Pancreas (tissue), 10 donors: ENCODE results near the gene REEP6. TPM values are rescaled to one million over a fixed set of nuclear protein-coding genes. Genes with fewer than 3 reads are reported as not detected.
"Not testable (repeated sequence)": the region's sequence is repeated elsewhere in the genome, so short reads cannot be mapped to it uniquely, and the experiment has no call there.

Experiments
- ATAC-seq, 4 donors: fragments of 200-7000 bp; cut with Tn5 transposase; one replicate each; pipeline versions ENCODE4 v1.8.0 to v1.9.1; 2020; ENCODE audit warnings: mild to moderate bottlenecking in 4 of 4, moderate library complexity in 4 of 4
- DNase-seq, 6 donors: peaks; one replicate each; pipeline ENCODE4 v3.0.0-alpha.2; 2020
- FAIRE-seq: peaks from 2 replicates; lab custom pipeline; 2012; peaks lifted over from hg19 to GRCh38; lab: Jason Lieb, UNC
- H3K27ac ChIP-seq, 4 donors: fragments of 200-600 bp; sonication (generic); 1 replicate in 3 of 4; 2 replicates in 1 of 4; pipeline versions ENCODE4 v1.5.0 to v1.8.0; 2020
- H3K27me3 ChIP-seq, 4 donors: fragments of 200-600 bp; one replicate each; pipeline ENCODE4 v1.8.0; 2021
- H3K36me3 ChIP-seq, 3 donors: fragments of 200-600 bp; sonication (generic) in 1 of 3; one replicate each; pipeline versions ENCODE4 v1.5.0 to v1.8.0; 2020 to 2021
- H3K4me1 ChIP-seq, 3 donors: fragments of 200-600 bp; one replicate each; pipeline ENCODE4 v1.8.0; 2021
- H3K4me3 ChIP-seq, 4 donors: fragments of 200-600 bp; sonication (generic) in 2 of 4; one replicate each; pipeline versions ENCODE4 v1.5.0 to v1.8.0; 2020 to 2021
- H3K9me3 ChIP-seq, 4 donors: fragments of 200-600 bp; one replicate each; pipeline ENCODE4 v1.8.0; 2021
- CTCF ChIP-seq, 4 donors: fragments of 200-600 bp; sonication (generic) in 3 of 4; IDR thresholded peaks; one replicate each; pipeline versions ENCODE4 v1.5.0 to v1.8.0; 2021; ENCODE audit warnings: antibody characterized with exemption in 4 of 4
- WGBS, 2 donors: extraction: QIAGEN DNeasy Blood & Tissue Kit; methylation state at CpG; one replicate each; pipeline ENCODE4 v1.1.7; 2013; 5-methylcytosine and 5-hydroxymethylcytosine counted together
- intact Hi-C, 3 donors: fragments of 100-400 bp; cut with DNase I; formaldehyde crosslinking; loops; one replicate each; pipeline versions ENCODE4 v1.11.1 to v1.14.2; 2022
- polyA plus RNA-seq, 2 donors: library from polyadenylated mRNA; stranded (reverse); fragments of 200-250 nt; gene quantifications; one replicate each; pipeline ENCODE4 v1.2.3, GENCODE V29; 2013
- total RNA-seq, 6 donors: library from RNA; stranded (reverse); fragmentation: NEBNext Ultra II Directional in 4 of 6; extraction: Animal tissue kit (Norgen Biotek cat#: 25700) in 4 of 6; gene quantifications; one replicate each; pipeline versions ENCODE4 v1.2.1 to v1.2.4, GENCODE V29; 2021 to 2023
- donor health status: healthy with polysubstance abuse.
- donor health status: DM: no; HTN: no; CAD: no; lungs with moderate emphysema.
- donor health status: DM: no; HTN: no; CAD: no.
- donor health status: control.
- donor health status: control.
- donor health status: Bipolar disorder and iron deficiency.
- donor health status: DM: yes; HTN: yes; CAD: no.
- donor health status: DM: no; HTN: no; CAD: no.
- donor health status: DM: no; HTN: no; CAD: no.
- donor health status: DM: yes; HTN: yes; CAD: no.

The REEP6 gene
- total and polyA plus RNA-seq, 8 donors: 12.6 to 24.1 (median 16.9) TPM

- no peak for ATAC-seq
- no peak for FAIRE-seq
- Histone ChIP-seq H3K27ac (no peak overlapping the region), H3K4me3 (no peak overlapping the region), H3K4me1 (no peaks in the 10 kb centered on the region), H3K9me3 (no peaks in the 10 kb centered on the region), H3K36me3 (no peaks in the 10 kb centered on the region), H3K27me3 (peaks cover 0 to 10% (median 2%) of the 10 kb centered on the region in 4 donors)
- DNase-seq: peak in 1 of 6 donors; percentile 78
- no peak for TF ChIP-seq CTCF (IDR thresholded peaks at IDR 0.05)
- intact Hi-C loops: no loop called here
- 56 to 57% methylated on average over 22 to 27 of the region's 27 CpGs for WGBS, 2 donors
These were observed 36.8 kb downstream of the REEP6 start for GRCh38 chr19:1527650-1528309.

DNA sequence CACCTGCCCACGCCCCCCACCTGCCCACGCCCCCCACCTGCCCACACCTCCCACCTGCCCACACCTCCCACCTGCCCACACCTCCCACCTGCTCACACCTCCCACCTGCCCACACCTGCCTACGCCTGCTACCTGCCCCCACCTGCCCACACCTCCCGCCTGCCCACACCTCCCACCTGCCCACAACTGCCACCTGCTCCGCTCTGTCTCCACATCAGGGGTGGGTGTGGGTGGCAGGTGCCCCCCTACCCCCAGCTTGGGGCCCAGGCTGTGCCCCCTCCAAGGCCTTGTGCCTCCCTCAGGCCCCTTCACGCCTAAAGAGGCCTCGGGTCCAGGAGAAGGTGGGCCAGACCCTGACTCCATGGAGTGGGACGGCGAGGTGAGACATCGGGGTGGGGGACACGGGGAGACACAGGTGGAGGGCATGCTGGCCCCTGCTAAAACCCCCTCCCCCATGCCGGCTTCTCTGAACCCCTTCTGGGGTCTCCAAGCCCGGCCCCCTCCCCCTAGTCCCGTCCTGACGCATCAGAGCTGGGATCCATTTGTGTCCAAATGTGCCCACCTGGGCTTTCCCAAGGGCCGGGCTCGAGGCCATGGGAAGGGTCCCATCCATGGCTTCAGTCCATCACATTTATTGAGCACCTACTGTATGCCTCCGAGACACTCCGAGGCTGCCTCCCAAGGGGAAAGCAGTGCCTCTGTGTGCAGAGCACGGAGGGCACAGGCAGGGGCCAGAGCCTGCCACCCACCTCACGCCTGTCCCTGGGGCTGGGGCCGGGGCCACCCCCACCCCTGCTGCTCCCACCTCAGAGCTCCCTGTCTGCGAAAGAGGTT, 37.8 kb downstream of the REEP6 start:
- Histone ChIP-seq H3K27ac (no peak overlapping the region), H3K9me3 (no peaks in the 10 kb centered on the region), H3K4me1 (no peaks in the 10 kb centered on the region), H3K27me3 (peaks cover 0 to 4% (median 0%) of the 10 kb centered on the region in 4 donors), H3K36me3 (no peaks in the 10 kb centered on the region), H3K4me3 (no peak overlapping the region)
- TF ChIP-seq CTCF (IDR thresholded peaks at IDR 0.05): no peak
- intact Hi-C loops: no loop called here
- no peak for ATAC-seq
- DNase-seq: no peak
- no peak for FAIRE-seq
- WGBS, 2 donors: 52 to 62% methylated on average over 21 to 23 of the region's 23 CpGs

DNA sequence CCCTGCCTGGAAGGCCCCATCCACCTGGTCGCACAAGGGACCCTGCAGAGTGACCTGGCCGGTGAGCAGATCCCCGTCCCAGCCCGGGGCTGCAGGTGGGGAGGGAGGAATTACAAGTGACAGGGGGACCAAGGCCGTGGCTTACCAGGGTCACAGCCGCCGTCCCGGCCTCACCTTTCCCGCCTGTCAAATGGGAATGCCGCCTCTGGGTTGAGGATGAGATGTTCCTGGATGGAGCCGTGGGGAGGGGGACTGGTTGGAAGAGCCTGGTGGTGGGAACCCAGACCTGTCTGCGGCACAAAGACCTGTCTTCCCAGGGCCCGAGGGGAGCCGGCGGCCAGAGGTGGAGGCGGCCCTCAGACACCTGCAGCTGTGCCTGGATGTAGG, 38.4 kb downstream of the REEP6 start:
- Histone ChIP-seq H3K4me3 (no peak overlapping the region), H3K9me3 (no peaks in the 10 kb centered on the region), H3K27me3 (peaks cover 0 to 4% (median 0%) of the 10 kb centered on the region in 4 donors), H3K36me3 (no peaks in the 10 kb centered on the region), H3K4me1 (no peaks in the 10 kb centered on the region), H3K27ac (no peak overlapping the region)
- TF ChIP-seq CTCF (IDR thresholded peaks at IDR 0.05): no peak
- 48 to 62% methylated on average over 16 of the region's 16 CpGs for WGBS, 2 donors
- ATAC-seq: no peak
- no peak for DNase-seq
- FAIRE-seq: no peak
- intact Hi-C loops: no loop called here

GRCh38 chr19:1530856-1531255, 39.9 kb downstream of the REEP6 start:
- H3K36me3 ChIP-seq, H3K4me3 ChIP-seq, H3K4me1 ChIP-seq, DNase-seq, H3K27me3 ChIP-seq, intact Hi-C loops, ATAC-seq, H3K9me3 ChIP-seq, FAIRE-seq, H3K27ac ChIP-seq: not testable (repeated sequence)
- 71 to 79% methylated on average over 11 of the region's 11 CpGs for WGBS, 2 donors

DNA sequence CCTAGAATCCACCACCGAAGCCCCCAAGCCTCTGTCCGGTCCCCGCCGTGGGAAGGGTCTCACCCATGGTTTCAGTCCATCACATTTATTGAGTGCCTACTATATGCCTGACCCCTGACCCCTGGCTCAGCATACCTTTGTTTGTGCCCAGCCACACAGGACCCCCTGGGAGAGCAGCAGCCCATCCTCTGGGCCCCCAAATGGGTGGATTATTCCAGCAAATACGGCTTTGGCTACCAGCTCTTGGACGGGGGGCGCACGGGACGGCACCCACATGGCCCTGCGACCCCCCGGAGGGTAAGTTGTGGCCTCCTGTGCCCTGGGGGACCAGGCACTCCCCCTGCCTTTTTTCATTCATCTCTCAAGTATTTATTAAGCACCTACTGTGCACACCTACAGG, 40.6 kb downstream of the REEP6 start:
- ATAC-seq: no peak
- intact Hi-C loops: no loop called here
- 68 to 87% methylated on average over 11 of the region's 11 CpGs for WGBS, 2 donors
- Histone ChIP-seq H3K27ac (no peak overlapping the region), H3K9me3 (no peaks in the 10 kb centered on the region), H3K36me3 (no peaks in the 10 kb centered on the region), H3K27me3 (no peaks in the 10 kb centered on the region), H3K4me3 (no peak overlapping the region), H3K4me1 (no peaks in the 10 kb centered on the region)
- TF ChIP-seq CTCF (IDR thresholded peaks at IDR 0.05): no peak
- no peak for FAIRE-seq
- no peak for DNase-seq
